Urinary bladder (tissue), 4 donors: ENCODE measurements around the gene PHKA2. TPM values are rescaled to one million over a fixed set of nuclear protein-coding genes. Genes with fewer than 3 reads are reported as not detected.
"Not testable (repeated sequence)": the region's sequence is repeated elsewhere in the genome, so short reads cannot be mapped to it uniquely, and the experiment has no call there.

ENCODE experiments used
- DNase-seq: peaks from one replicate; pipeline ENCODE4 v3.0.0-alpha.2; 2015; ENCODE audit errors: extremely low spot score
- H3K27ac ChIP-seq: one replicate; pipeline ENCODE4 v1.5.1; 2013; ENCODE audit warnings: low read depth, mild to moderate bottlenecking, moderate library complexity
- H3K36me3 ChIP-seq: one replicate; pipeline ENCODE4 v1.6.1; 2013; ENCODE audit warnings: mild to moderate bottlenecking, moderate library complexity; ENCODE audit not compliant: insufficient read depth
- H3K4me1 ChIP-seq: one replicate; pipeline ENCODE4 v1.6.1; 2013; ENCODE audit warnings: mild to moderate bottlenecking, moderate library complexity; ENCODE audit not compliant: insufficient read depth
- H3K4me3 ChIP-seq: one replicate; pipeline ENCODE4 v1.5.1; 2013; ENCODE audit warnings: low read depth, low read length
- WGBS: extraction: QIAGEN DNeasy Blood & Tissue Kit; methylation state at CpG from one replicate; pipeline ENCODE4 v1.1.7; 2013; 5-methylcytosine and 5-hydroxymethylcytosine counted together
- polyA plus RNA-seq: library from polyadenylated mRNA; stranded (reverse); fragments of 200-250 nt; gene quantifications from one replicate; pipeline ENCODE4 v1.2.3, GENCODE V29; 2013
- total RNA-seq: library from RNA; depleted of rRNA; stranded (reverse); fragments of >200 nt; gene quantifications from one replicate; pipeline ENCODE4 v1.2.3, GENCODE V29; 2014
- donor health status: healthy with polysubstance abuse.
- donor health status: healthy.

PHKA2 gene
- total and polyA plus RNA-seq, 2 donors: 14.7 to 20.6 TPM

- Histone ChIP-seq H3K36me3 (no peaks in the 10 kb centered on the region), H3K4me1 (no peaks in the 10 kb centered on the region), H3K27ac (no peak overlapping the region), H3K4me3 (no peak overlapping the region)
- DNase-seq: no peak
- WGBS: 89% methylated on average over 3 of the region's 3 CpGs
Observed at GRCh38 chrX:18994713-18995112, 10.8 kb upstream of the PHKA2 start.

DNA sequence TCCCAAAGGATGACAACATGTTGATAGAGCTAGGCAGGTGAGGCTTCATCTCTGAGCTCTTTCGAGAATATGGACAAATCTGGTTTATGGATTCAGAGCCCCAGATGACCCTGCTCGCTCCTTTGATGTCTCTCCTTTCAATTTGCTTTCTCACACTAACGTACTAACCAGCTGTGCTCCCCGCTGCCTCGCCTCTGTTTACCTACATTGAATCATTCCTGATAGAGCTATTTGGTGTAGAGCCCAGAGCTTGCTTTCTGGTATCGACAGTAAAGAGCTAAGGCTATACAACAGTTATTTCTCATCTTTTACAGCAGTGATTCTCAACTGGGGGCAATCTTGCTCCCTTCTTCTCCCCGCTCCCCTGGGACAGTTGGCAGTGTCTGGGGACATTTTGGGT, 8.9 kb upstream of the PHKA2 start:
- no peak for DNase-seq
- Histone ChIP-seq H3K4me1 (no peaks in the 10 kb centered on the region), H3K4me3 (no peak overlapping the region), H3K36me3 (no peaks in the 10 kb centered on the region), H3K27ac (no peak overlapping the region)
- WGBS: 91% methylated on average over 7 of the region's 7 CpGs

GRCh38 chrX:18985186-18985435, 1.2 kb upstream of the PHKA2 start:
- 6% methylated on average over 4 of the region's 4 CpGs for WGBS
- Histone ChIP-seq H3K36me3 (no peaks in the 10 kb centered on the region), H3K4me1 (no peaks in the 10 kb centered on the region), H3K4me3 (peak overlapping the region; percentile 73), H3K27ac (no peak overlapping the region)
- no peak for DNase-seq

GRCh38 chrX:18984381-18985185, 669 bp upstream of the PHKA2 start:
- H3K27ac ChIP-seq: peak overlapping the region; percentile 88
- no peaks in the 10 kb centered on the region for H3K36me3 ChIP-seq
- peak overlapping the region; percentile 73 for H3K4me3 ChIP-seq
- under 1% methylated on average over 71 of the region's 71 CpGs for WGBS
- H3K4me1 ChIP-seq: no peaks in the 10 kb centered on the region
- peak; percentile 35 for DNase-seq

- no peaks in the 10 kb centered on the region for H3K4me1 ChIP-seq
- DNase-seq: no peak
- H3K36me3 ChIP-seq: no peaks in the 10 kb centered on the region
- H3K27ac ChIP-seq: no peak overlapping the region
- WGBS: 84% methylated on average over 6 of the region's 6 CpGs
- H3K4me3 ChIP-seq: no peak overlapping the region
Observed at GRCh38 chrX:18981124-18981807, 2.6 kb downstream of the PHKA2 start.

DNA sequence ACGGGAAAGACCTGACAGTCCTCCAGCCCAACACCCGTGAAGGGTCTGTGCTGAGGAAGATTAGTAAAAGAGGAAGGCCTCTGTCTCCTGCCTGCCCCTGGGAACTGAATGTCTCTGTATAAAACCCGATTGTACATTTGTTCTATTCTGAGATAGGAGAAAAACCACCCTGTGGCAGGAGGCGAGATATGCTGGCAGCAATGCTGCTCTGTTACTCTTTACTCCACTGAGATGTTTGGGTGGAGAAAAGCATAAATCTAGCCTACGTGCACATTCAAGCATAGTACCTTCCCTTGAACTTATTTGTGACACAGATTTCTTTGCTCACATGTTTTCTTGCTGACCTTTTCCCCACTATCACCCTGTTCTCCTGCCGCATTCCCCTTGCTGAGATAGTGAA, 3.7 kb downstream of the PHKA2 start:
- not testable (repeated sequence) for DNase-seq, H3K36me3 ChIP-seq, H3K27ac ChIP-seq, H3K4me3 ChIP-seq, H3K4me1 ChIP-seq
- WGBS: 66% methylated on average over 6 of the region's 6 CpGs

DNA sequence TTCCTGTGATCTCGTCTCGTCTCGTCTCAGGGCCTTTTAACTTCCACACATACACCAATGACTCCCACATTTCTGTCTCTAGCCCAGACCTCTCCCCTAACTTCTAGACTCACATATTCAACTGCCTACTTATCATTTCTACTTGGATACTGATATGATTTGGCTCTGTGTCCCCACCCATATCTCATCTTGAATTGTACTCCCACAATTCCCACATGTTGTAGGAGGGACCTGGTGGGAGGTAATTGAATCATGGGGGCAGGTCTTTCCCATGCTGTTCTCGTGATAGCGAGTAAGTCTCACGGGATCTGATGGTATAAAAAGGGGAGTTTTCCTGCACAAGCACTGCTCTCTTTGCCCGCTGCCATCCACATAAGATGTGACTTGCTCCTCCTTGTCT, 8.9 kb downstream of the PHKA2 start:
- H3K4me3 ChIP-seq: no peak overlapping the region
- WGBS: 97% methylated on average over 7 of the region's 7 CpGs
- H3K4me1 ChIP-seq: no peaks in the 10 kb centered on the region
- DNase-seq: no peak
- H3K27ac ChIP-seq: no peak overlapping the region
- no peaks in the 10 kb centered on the region for H3K36me3 ChIP-seq

DNA sequence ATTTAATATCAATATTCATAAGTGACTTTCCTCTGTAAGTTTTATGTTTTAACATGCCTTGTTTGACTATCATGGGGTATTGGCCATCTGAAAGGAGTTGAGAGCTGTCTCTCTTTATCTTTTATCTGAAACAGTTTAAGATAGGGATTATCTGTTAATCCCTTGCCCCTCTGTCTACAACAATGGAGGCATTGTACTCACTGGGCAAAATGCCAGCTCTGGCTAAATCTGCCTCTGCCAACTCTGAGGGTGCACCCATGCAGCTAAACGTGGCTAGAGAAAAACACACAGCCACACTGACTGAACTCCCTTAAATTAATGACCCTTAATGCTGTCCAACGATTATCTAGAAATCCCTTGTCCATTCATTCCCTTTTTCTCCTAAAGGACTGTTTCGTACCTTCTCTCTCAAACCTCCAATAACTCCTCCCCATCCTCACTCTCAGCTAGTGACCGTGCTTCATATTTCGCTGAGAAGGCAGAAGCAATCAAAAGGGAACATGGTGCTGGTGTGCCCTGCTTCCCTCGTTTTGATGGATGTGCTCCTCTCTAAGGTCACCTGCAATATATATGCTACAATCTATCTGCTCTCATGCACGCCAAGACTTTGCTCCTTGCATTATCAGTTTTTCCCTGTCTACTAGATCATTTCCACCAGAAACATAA, 10.3 kb downstream of the PHKA2 start:
- no peak overlapping the region for H3K27ac ChIP-seq
- H3K36me3 ChIP-seq: no peaks in the 10 kb centered on the region
- H3K4me3 ChIP-seq: no peak overlapping the region
- 71% methylated on average over 7 of the region's 7 CpGs for WGBS
- no peak for DNase-seq
- H3K4me1 ChIP-seq: no peaks in the 10 kb centered on the region

DNA sequence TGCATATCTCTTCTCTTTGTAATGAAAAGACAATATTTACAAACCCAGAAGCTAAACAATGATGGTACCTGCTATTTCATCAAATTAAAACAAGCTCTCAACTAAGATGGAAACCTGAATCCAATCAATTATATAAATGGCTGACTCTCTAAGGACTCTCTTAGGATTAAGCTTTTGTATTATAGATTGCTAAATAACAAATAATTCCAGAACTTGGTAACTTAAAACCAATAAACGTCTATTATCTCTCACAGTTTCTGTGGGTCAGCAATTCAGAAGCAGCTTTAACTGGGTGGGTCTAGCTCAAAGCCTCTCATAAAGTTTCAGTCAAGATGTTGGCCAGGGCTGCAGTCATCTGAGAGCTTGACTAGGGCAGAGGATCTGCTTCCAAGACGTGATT, 12.4 kb downstream of the PHKA2 start:
- Histone ChIP-seq H3K4me3 (no peak overlapping the region), H3K36me3 (no peaks in the 10 kb centered on the region), H3K27ac (no peak overlapping the region), H3K4me1 (no peaks in the 10 kb centered on the region)
- no peak for DNase-seq
- 37% methylated on average over 2 of the region's 2 CpGs for WGBS

DNA sequence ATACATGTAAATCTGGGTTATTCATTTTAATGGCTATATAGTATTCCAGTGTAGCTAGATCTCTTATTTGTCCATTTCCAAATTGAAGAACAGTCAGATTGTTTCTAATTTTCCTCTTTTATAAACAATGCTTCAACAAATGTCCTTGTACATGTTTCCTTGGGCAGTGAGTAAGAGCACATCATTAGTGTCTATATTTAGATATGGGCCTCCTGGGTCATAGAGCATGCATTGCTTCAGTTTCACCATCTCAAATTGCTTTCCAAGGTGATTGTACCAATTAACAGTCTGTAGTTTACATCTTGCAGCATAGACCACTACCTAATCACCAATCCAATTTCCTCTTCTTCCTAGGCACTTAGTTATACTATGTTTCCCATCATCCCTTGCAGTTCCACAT, 13.4 kb downstream of the PHKA2 start:
- Histone ChIP-seq H3K27ac (no peak overlapping the region), H3K4me3 (no peak overlapping the region), H3K36me3 (no peaks in the 10 kb centered on the region), H3K4me1 (no peaks in the 10 kb centered on the region)
- DNase-seq: no peak

DNA sequence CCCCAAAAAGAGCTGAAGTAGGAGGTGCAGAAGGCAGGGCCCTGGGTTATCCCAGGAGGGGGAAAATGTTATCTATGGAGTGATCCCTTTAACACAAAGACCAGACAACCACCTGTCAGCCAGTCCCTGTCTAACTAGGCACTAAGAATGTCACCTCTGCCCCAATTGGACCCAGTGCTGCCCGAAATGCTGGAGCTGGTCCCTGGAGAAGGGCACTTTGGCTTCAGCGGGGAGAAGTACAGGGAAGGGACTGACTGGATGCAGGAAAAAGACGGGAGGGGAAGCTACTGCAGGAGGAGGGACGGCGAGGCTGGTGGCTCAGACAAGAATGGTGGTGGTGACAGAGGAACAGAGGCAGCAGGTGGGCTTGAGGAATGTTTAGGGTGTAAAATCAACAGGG, 17.3 kb downstream of the PHKA2 start:
- Histone ChIP-seq H3K27ac (no peak overlapping the region), H3K4me1 (no peaks in the 10 kb centered on the region), H3K4me3 (no peak overlapping the region), H3K36me3 (no peaks in the 10 kb centered on the region)
- 94% methylated on average over 5 of the region's 5 CpGs for WGBS
- no peak for DNase-seq

GRCh38 chrX:18964901-18965300, 19.0 kb downstream of the PHKA2 start:
- Histone ChIP-seq H3K36me3 (no peaks in the 10 kb centered on the region), H3K4me1 (no peaks in the 10 kb centered on the region), H3K27ac (no peak overlapping the region), H3K4me3 (no peak overlapping the region)
- no peak for DNase-seq
- 59% methylated on average over 9 of the region's 9 CpGs for WGBS

- no peak for DNase-seq
- no peak overlapping the region for H3K27ac ChIP-seq
- H3K36me3 ChIP-seq: no peaks in the 10 kb centered on the region
- H3K4me3 ChIP-seq: no peak overlapping the region
- 68% methylated on average over 4 of the region's 4 CpGs for WGBS
- no peaks in the 10 kb centered on the region for H3K4me1 ChIP-seq
Observed at GRCh38 chrX:18964026-18964425, 19.9 kb downstream of the PHKA2 start.

GRCh38 chrX:18962329-18962728, 21.6 kb downstream of the PHKA2 start:
- Histone ChIP-seq H3K4me1 (no peaks in the 10 kb centered on the region), H3K27ac (no peak overlapping the region), H3K36me3 (no peaks in the 10 kb centered on the region), H3K4me3 (no peak overlapping the region)
- DNase-seq: no peak
